GM12874 (cell line): ENCODE measurements around the gene FDX1.

Experiments
- TF ChIP-seq, protein P1 (sequence below): IDR thresholded peaks from 2 replicates; pipeline ENCODE4 v1.5.1; 2011; ENCODE audit warnings: low read depth, mild to moderate bottlenecking, control low read depth, low read length, moderate library complexity; ENCODE audit not compliant: insufficient read depth

Gene FDX1

DNA sequence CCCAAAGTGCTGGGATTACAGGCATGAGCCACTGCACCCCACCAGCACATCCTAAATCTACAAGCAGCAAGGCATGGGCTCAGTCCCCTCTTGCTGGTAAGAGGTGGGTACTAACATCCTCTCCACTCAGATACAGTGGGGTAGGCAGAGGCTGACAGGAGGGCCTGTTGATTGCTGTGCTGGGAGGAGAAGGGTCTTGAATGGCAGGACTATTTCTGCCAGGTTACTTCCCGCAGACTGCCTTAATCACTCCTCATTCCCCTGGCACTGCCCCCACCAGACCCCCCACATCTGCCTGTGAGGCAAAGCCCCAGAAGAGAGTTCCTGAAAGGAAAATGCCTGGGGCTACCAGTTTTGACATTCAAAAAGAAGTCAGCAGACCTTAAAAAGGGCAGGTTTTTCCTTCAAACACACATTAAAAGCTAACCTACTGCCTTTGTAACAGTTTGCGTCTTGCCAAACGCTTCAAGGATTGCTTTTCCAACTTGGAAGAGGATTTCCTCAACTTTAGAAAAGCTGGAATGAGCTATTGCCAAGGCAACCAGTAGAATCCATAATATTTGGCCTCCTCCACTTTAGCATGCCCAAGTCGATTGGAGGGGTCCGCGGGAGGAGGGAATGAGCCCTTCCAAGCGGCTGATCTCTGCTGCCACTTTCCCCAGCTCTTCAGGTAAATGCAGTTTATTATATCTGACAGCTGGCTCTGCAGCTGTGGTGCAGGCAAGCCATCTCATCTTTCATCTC is 62.0 kb downstream of the FDX1 start:
- TF ChIP-seq, protein P1, sequence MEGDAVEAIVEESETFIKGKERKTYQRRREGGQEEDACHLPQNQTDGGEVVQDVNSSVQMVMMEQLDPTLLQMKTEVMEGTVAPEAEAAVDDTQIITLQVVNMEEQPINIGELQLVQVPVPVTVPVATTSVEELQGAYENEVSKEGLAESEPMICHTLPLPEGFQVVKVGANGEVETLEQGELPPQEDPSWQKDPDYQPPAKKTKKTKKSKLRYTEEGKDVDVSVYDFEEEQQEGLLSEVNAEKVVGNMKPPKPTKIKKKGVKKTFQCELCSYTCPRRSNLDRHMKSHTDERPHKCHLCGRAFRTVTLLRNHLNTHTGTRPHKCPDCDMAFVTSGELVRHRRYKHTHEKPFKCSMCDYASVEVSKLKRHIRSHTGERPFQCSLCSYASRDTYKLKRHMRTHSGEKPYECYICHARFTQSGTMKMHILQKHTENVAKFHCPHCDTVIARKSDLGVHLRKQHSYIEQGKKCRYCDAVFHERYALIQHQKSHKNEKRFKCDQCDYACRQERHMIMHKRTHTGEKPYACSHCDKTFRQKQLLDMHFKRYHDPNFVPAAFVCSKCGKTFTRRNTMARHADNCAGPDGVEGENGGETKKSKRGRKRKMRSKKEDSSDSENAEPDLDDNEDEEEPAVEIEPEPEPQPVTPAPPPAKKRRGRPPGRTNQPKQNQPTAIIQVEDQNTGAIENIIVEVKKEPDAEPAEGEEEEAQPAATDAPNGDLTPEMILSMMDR: no peak

DNA sequence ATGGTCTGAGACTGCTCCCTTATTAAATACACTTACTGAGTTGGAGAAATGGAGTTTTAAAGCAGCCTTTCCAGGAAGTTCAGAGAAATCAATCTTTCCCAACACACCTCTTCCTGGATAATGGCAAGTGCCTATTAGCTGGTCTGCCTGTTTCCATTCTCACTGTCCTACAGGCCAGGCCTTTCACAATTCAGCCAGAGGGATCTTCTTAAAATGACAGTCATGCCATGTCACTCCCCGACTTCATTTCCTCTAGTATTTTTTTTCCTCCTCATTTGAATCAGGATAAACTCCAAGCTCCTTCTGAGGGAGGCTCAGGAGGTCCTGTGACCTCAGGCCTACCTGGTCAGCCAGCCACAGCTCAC is 62.6 kb downstream of the FDX1 start:
- TF ChIP-seq, protein P1: no peak

DNA sequence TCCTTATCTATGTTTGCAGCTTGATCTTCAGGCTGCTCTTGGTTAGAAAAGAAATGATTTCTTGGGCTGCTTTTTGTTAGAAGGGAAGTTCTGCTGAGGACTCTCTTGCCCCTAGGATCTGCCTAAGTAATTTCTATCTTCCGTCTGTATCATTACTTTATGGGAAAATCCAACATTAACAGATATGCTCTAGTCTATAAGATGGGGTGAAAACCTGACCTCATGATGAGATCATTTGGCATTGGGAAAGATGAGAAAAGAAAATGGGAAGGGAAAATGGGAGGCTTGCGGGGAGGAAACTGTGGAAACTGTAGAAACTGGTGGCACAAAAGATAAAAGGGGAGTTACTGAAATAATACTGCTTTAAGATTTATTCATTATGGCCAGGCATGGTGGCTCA is 63.6 kb downstream of the FDX1 start:
- TF ChIP-seq, protein P1: no peak

DNA sequence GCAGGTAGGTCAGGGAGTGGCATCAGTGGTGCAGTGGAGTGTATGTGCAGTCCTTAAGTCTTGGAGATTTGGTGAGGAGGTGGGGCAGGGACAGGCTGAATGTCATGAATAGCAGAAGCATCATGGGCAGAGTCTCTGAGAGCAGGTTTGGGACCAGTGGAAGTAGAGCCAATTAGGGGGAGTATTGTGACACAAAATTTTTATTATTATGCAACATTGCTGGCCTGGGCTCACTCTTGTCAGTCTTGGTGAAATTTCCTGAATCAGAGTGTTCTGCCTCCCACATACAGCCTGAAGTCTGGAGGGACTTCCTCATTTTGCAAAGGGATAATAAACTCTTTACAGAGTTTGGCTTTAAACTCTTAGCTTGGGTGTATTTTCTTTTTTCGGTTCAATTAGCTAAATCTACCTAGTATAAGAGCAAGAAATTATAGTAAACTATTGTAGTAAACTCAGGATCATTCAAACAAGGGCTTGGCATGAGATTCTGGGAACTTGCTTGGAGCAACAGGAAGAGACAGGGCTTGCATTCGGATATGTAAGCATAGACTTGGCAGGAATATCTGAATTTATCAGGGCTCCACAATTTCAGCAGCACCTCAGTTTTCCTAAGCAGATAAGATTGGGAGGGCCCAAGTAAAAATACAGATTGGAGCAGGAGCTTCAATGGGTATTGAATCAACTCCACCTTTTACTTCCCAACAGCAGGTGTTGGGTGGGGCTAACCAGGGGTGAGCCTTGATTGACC is 67.7 kb downstream of the FDX1 start:
- TF ChIP-seq, protein P1: no peak

DNA sequence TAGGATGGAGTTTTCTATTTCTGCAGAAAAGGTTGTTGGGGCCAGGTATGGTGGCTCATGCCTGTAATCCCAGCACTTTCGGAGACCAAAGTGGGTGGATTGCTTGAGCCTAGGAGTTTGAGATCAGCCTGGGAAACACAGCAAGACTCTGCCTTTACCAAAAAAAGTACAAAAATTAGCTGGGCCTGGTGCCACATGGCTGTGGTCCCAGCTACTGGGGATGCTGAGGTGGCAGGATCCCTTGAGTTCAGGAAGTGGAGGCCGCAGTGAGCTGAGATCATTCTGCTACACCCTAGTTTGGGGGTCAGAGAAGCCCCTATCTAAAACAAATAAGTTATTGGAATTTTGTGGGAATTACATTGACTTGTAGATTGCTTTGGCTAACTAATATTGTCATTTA is 71.7 kb downstream of the FDX1 start:
- TF ChIP-seq, protein P1: no peak

DNA sequence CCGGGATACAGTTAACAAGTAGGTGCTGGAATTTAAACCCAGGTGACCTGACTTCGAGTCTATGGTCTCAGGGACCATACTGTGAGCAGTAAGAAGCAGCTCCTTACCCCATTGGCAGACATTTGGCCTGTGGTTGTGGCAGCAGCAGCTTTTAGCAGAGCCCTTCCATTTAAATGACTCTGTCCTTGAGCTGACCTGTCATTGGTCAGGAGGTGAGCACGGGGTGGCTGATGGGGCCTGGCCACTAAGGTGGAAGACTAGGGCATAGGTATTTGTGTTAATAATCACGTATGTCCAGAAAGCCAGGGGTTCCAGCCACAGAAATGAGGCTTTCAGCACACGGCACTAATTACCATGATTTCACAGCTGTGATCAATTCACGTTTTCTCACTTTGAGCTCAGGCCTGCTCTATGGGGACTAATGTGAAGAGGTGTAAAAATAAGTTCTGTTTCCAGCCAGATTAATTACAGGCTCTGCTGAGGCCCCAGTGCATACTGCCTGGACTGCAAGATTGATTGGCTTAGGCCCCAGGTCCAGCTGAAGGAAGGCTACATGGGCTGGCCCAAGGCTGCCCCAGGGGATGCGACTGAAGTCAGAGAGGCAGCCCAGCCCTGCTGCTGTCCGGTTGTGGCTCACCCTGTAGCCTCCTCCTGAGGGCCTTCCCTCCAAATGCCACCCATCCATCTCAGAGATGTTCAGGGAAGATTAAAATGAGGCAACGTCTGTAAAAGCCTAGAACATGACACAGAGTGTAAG is 76.0 kb downstream of the FDX1 start:
- TF ChIP-seq, protein P1: no peak

DNA sequence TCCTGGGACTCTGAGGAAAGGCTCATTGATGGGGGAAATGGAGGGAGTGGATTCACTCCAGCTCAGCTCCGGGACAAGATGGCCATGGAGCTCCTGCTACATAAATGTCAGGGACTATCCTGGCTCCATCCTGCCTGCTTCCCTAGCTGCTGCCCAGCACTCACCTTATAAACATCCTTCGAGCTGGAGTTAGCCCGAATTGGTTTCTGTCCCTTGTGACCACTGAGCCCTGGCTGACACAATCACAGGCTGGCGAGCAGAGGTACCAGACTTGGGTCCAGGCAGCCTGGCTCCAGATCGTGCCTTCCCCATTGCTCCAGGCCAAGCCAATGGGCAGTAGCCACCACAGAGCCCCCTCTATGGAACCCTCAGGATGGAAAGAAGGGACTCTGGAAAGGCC is 77.6 kb downstream of the FDX1 start:
- TF ChIP-seq, protein P1: no peak
